SJCRH30 (cell line): ENCODE results near the gene CD59. TPM values are rescaled to one million over a fixed set of nuclear protein-coding genes. Genes with fewer than 3 reads are reported as not detected.
A peak's percentile ranks its signal among the peaks of the same experiment; 100 is the strongest.

Experiments
- DNase-seq, 2 experiments: peaks; one replicate each; pipeline ENCODE4 v3.0.0-alpha.2; 2015 to 2020
- H3K27ac ChIP-seq: fragments of 250-450 bp; sonication (Bioruptor Pico); 2 replicates; pipeline ENCODE4 v1.5.1; 2020; ENCODE audit warnings: mild to moderate bottlenecking, moderate library complexity
- H3K27me3 ChIP-seq: fragments of 250-450 bp; sonication (Bioruptor Pico); 2 replicates; pipeline ENCODE4 v1.5.1; 2020; ENCODE audit warnings: mild to moderate bottlenecking, moderate library complexity
- H3K36me3 ChIP-seq: fragments of 250-450 bp; sonication (Bioruptor Pico); 2 replicates; pipeline ENCODE4 v1.5.1; 2020; ENCODE audit warnings: mild to moderate bottlenecking, moderate library complexity
- H3K4me1 ChIP-seq: fragments of 250-450 bp; sonication (Bioruptor Pico); 2 replicates; pipeline ENCODE4 v1.5.1; 2020; ENCODE audit warnings: mild to moderate bottlenecking, moderate library complexity
- H3K4me3 ChIP-seq: fragments of 250-450 bp; sonication (Bioruptor Pico); 2 replicates; pipeline ENCODE4 v1.5.1; 2020; ENCODE audit warnings: mild to moderate bottlenecking, moderate library complexity
- H3K9me3 ChIP-seq: fragments of 250-450 bp; sonication (Bioruptor Pico); replicated peaks from 2 replicates; pipeline ENCODE4 v1.5.1; 2020; ENCODE audit warnings: mild to moderate bottlenecking, moderate library complexity
- total RNA-seq: library from RNA; depleted of rRNA; stranded (reverse); fragments of >200 nt; shearing (Covaris generic); gene quantifications from 2 replicates; pipeline ENCODE4 v1.2.3, GENCODE V29; 2014

CD59 gene
- total RNA-seq, 1 experiment from 2014 or later: 97.3 TPM

DNA sequence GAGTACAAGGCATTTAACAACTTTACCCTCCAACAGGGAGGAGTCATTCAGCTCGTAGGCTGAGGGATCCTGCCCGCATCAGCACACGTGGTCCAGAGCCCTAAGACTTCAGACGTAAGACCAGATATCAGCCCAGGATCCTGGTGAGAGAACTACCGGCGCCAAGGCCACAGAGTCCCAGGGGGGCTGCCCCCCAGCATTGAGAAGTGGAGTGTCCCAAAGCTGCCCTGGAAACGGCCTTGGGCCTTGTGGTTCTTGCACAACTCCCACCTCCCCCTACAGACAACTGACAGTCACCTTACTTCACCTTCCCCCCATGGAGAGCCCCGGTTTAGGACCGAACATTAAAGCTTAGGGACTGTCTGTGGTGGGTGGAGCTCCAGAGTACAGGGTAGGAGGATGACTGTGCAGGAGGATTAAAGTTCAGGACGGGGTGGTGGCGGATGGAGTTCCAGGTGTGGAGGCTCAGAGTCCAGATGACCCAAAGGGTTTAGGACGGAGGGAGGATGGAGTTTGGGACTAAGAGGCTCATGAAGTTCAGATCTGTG is 36.6 kb downstream of the CD59 start:
- Histone ChIP-seq H3K9me3 (no peaks in the 10 kb centered on the region), H3K36me3 (no peaks in the 10 kb centered on the region), H3K4me1 (peaks cover 19% of the 10 kb centered on the region), H3K27ac (peak overlapping the region; percentile 53; the same call in 1 of the 2 replicates), H3K4me3 (peak overlapping the region; percentile 63), H3K27me3 (no peaks in the 10 kb centered on the region)
- no peak for DNase-seq

DNA sequence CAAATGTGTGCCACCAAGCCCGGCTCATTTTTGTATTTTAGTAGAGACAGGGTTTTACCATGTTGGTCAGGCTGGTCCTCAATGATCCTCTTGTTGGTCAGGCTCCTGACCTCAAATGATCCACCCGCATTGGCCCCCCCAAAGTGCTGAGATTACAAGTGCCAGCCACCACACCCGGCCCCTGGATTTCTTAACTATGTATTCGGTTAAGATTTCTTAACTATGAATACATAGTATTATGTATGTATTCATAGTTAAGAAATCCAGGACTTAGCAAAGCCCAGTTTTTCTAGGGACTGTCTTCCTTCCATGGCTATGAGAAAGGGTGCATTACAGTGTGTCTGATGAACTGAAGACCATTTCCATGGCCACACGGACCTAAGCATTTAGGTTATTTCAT is 37.3 kb downstream of the CD59 start:
- H3K36me3 ChIP-seq: no peaks in the 10 kb centered on the region
- no peak overlapping the region for H3K27ac ChIP-seq
- DNase-seq: no peak
- no peaks in the 10 kb centered on the region for H3K27me3 ChIP-seq
- no peaks in the 10 kb centered on the region for H3K9me3 ChIP-seq
- no peak overlapping the region for H3K4me3 ChIP-seq
- peaks cover 19% of the 10 kb centered on the region for H3K4me1 ChIP-seq

DNA sequence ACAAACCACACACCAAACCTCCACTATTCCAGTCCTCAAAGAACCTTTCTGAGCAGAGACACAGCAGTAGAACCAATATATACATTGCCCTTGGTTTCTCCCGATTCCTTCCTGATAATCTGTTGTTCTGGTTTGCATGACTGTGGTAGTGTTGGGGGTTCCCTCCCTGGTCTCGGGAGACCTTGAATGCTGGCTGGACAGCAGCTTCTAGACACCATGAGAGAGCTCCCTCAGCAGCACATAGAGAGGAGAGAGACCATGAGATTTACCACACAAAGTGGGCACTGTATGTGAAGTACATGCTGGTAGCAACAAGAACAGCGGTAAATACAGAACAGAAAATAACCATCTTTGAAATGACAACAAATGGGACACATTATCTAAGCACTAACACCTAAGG is 38.2 kb downstream of the CD59 start:
- H3K4me1 ChIP-seq: peaks cover 22% of the 10 kb centered on the region
- no peaks in the 10 kb centered on the region for H3K27me3 ChIP-seq
- no peaks in the 10 kb centered on the region for H3K36me3 ChIP-seq
- H3K9me3 ChIP-seq: no peaks in the 10 kb centered on the region
- DNase-seq: no peak
- H3K27ac ChIP-seq: no peak overlapping the region
- no peak overlapping the region for H3K4me3 ChIP-seq

DNA sequence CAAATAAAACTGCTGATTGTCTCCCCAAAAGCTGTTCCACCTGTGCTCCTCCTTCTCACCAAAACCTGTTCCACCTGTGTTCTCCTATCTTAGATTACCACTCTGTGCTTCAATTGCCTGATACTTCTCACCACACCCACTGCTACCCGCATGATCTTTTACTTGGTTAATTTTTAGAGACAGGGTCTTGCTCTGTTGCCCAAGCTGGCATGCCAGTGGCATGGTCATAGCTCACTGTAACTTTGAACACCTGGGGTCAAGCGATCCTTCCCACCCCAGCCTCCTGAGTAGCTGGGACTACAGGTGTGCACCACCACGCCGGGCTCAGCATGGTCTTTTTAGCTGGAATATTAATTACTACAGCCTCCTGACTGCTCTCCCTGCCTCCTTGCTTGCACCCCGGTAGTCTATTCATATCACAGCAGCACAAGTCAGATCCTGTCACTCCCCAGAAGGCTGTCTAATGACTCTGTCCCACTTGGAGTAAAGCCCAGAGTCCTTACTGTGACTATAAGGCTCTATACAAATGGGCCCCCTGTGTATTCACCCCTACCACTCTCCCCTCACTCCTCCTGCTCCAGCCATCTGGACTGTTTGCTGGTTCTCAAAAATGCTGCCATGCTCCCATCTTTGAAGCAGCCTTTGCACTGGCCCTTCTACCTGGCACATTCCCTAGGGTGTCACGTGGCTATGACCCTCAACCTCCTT is 39.1 kb downstream of the CD59 start:
- Histone ChIP-seq H3K36me3 (no peaks in the 10 kb centered on the region), H3K27ac (no peak overlapping the region), H3K27me3 (no peaks in the 10 kb centered on the region), H3K4me1 (peaks cover 19% of the 10 kb centered on the region), H3K9me3 (no peaks in the 10 kb centered on the region), H3K4me3 (no peak overlapping the region)
- no peak for DNase-seq

DNA sequence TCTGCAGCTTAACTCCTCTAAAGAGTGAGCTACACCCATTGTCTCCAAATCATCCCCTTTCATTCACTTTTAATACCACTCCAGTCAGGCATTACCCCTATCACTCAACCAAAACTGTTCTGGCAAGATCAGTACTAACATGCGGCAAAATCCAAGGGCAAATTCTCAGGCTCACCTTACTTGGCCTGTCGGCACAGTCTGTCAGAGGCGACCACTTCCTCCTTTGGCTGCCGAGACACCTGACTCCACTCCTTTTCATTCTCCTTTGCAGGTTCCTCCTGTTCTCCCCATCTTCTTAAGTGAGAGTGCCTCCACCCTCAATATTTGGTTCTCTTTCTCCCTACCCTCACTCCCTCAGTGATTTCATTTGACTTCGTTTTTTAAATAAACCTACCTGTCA is 39.8 kb downstream of the CD59 start:
- H3K4me3 ChIP-seq: no peak overlapping the region
- H3K9me3 ChIP-seq: no peaks in the 10 kb centered on the region
- no peaks in the 10 kb centered on the region for H3K36me3 ChIP-seq
- H3K27me3 ChIP-seq: no peaks in the 10 kb centered on the region
- no peak for DNase-seq
- peaks cover 21% of the 10 kb centered on the region for H3K4me1 ChIP-seq
- no peak overlapping the region for H3K27ac ChIP-seq

DNA sequence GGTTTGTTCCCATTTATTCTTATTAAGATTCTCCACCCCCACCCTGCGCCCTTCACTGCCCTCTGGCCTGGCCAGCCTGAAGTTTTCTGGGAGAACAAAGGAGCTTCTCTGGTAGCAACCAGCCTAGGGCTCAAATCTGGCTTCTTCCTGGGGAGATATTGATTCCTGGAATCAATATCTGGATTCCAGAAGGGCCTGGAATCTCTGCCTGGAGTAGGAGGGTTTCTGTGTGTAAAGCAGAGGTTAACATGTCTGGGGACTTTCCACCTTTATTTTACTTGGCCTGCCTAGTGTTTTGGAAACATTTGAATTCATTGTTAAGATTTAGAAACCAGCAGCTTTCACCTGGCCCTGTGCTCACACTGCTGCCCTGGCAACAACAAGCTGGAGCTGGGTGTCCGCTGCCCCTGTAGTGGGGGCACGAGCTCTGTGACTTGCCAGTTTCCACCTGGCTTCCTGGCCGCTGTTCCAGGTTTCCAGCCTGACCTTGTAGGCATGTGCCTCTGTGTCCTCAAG is 41.1 kb downstream of the CD59 start:
- peaks cover 34% of the 10 kb centered on the region for H3K4me1 ChIP-seq
- H3K9me3 ChIP-seq: no peaks in the 10 kb centered on the region
- DNase-seq: no peak
- no peaks in the 10 kb centered on the region for H3K36me3 ChIP-seq
- H3K27me3 ChIP-seq: no peaks in the 10 kb centered on the region
- H3K27ac ChIP-seq: no peak overlapping the region
- H3K4me3 ChIP-seq: no peak overlapping the region

DNA sequence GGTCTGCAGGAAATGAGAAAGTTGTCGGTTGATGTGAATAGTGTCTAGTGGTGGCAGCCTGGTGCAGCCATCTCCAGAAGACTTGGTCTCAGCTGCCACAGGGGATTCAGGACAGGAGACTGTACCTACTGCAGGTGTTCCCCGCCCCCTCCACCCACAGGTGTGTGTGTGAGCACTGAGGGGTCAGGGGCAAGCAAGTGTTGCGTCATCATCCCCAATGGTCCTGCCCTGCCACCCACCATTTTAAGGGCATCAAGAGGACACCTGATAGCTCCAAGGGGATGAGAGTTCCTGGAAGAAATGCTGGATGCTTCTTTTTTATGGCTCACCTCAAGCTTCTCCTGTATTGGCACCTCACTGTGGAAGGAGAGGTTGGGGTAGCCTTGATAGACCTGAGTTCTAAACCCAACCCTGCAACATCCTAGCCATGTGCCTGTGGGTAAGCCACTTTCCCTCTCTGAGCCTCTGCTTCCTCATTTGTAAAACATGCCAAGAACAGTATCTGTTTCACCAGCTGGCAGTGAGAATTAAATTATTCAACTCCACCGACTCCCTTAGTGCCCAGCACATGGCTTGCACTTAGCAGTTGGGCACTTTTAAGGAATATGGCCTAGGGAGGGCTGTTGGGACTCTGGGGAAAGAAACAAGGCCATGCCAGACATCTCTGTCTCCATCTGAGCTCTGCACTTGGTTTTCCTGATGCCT is 41.7 kb downstream of the CD59 start:
- Histone ChIP-seq H3K4me3 (no peak overlapping the region), H3K36me3 (no peaks in the 10 kb centered on the region), H3K27me3 (no peaks in the 10 kb centered on the region), H3K27ac (no peak overlapping the region), H3K9me3 (no peaks in the 10 kb centered on the region), H3K4me1 (peaks cover 32% of the 10 kb centered on the region)
- no peak for DNase-seq

DNA sequence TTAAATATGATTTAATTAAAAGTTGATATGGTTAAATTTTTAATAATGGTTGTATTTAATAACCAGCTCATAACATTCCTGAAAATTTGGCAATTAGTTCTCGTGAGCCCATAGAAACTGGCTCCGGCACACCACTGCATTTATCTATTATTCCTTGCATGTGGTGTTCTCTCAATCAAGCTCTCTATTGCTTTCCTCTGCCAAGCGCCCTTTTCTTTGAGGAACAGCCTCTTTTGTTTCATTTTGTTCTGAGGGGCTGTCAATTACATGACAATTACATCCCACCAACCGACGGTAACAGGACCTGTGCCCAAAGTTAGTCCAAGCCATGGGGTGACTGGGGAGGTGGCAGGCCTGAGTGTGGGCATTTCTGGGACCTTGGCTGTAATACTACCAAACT is 43.7 kb downstream of the CD59 start:
- DNase-seq: no peak
- no peaks in the 10 kb centered on the region for H3K36me3 ChIP-seq
- H3K9me3 ChIP-seq: no peaks in the 10 kb centered on the region
- H3K4me1 ChIP-seq: peaks cover 29% of the 10 kb centered on the region
- H3K4me3 ChIP-seq: peak overlapping the region; percentile 47
- peak overlapping the region; percentile 85 for H3K27ac ChIP-seq
- H3K27me3 ChIP-seq: no peaks in the 10 kb centered on the region

DNA sequence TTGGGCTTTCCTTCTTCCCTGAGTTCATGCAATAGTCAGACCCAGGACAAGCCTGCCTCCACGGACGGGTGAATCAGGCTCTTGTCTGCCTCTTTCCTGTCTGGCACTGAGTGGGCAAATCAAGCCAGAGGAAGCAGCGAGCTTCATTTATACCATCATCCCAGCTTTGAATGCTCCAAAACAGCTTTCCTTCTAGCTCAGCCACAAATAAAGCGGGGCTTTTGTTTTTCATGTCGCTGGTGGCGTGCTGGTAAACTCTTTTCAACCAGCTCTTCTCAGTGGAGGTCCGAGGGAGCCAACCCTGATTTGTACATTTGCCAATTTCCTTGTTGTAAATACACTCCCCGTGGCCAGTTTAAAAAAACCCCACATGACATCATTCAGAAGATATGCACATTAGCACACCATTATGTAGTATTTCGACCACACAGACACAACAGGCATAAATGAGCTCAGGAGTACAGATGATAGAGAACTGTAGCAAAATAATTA is 44.2 kb downstream of the CD59 start:
- Histone ChIP-seq H3K27me3 (no peaks in the 10 kb centered on the region), H3K4me1 (peaks cover 29% of the 10 kb centered on the region), H3K36me3 (no peaks in the 10 kb centered on the region), H3K4me3 (peak overlapping the region; percentile 47), H3K27ac (peak overlapping the region; percentile 85), H3K9me3 (no peaks in the 10 kb centered on the region)
- DNase-seq: peak; percentile 81 to 90

DNA sequence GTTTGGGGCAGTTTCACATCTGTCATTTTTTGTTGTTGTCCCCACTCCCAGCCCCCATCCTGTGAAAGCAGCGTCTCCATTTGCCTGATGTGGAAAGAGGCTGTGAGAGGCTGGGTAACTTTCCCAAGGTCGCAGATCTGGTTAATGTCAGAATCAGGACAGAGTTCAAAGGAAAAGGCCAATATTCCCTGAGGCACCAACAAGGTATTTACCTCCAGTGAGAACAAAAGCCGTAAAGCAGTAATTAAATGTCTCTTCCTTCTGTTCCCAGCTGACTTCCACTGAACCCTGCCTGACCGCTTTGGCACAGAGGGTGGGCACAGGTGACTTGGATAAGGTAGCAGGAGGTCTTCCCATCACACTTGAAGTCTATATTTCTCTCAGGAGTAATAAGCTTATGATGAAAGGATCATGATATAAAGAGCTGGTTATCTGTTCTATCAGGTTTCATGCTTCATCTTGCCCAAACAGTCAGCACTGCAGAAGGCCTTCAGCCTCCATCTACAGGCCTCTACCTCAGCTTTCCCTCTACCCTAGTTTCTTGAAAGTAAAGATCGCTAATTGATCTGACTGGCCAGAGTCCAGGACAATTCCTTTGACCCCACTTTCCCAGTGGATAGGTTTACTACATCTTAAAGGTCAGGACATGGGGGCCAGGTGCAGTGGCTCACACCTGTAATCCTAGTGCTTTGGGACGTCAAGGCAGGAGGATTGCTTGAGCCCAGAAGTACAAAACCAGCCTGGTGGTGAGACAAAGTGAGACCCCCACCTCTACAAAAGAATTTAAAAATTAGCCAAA is 45.0 kb downstream of the CD59 start:
- H3K27ac ChIP-seq: peak overlapping the region; percentile 85
- DNase-seq: no peak
- H3K27me3 ChIP-seq: no peaks in the 10 kb centered on the region
- no peak overlapping the region for H3K4me3 ChIP-seq
- peaks cover 29% of the 10 kb centered on the region for H3K4me1 ChIP-seq
- H3K36me3 ChIP-seq: no peaks in the 10 kb centered on the region
- no peaks in the 10 kb centered on the region for H3K9me3 ChIP-seq

DNA sequence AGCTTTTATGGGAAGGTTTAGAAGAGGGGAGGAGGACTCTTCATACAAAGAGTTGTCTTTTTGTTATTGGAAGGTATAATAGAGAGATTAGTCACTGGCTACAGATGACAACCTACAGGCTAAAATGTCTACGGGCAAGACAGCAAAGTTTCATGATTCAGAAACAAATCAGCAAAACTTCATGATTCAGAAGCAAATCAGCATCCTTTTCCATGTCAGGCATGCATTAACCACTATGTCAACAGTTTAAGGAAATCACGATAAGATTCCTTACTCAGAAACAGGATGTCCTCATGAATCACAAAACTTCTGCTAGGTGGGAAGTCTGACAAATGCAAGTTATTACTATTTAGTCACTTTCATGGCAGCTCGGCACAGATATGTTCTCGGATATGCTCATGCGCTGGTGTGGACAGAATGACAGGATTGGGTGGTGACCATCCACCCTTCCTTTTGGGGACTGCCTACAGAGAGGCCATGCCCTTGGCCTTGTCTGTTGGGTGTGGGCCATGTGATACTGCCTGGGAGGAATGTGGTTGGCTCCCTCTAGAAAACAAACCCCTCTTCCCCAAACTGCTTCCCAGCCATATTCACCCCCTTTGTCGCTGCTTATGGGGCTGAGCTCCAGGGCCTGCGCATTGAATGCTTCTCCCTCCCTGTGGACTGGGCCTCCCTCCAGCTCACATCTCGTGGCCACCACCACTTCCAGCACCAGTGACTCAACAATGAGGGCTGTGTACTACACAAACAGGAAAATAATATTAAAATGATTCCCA is 45.7 kb downstream of the CD59 start:
- DNase-seq: no peak
- Histone ChIP-seq H3K4me1 (peaks cover 29% of the 10 kb centered on the region), H3K27ac (no peak overlapping the region; the same call in 1 of the 2 replicates), H3K36me3 (no peaks in the 10 kb centered on the region), H3K9me3 (no peaks in the 10 kb centered on the region), H3K4me3 (no peak overlapping the region), H3K27me3 (no peaks in the 10 kb centered on the region)

DNA sequence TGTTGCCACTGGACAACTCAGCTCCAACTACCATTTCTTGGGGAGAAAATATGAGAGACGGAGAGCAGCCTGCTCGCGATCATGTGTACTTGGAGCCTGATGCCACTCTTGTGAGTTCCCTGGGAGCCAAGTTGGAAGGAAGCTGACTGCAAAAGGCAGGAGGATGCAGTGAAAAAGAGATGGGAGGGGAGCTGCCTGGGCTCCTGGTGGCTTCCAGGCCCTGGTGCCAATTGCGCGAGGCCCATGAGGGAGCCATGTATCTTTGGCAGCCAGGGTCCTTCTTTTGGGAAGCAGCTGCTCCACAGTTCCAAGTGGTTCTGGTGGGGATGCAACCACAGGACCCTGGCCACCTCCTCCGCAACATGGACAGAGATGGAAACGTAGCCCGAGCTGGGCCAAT is 46.7 kb downstream of the CD59 start:
- no peak overlapping the region for H3K27ac ChIP-seq
- H3K36me3 ChIP-seq: no peaks in the 10 kb centered on the region
- H3K4me1 ChIP-seq: peaks cover 29% of the 10 kb centered on the region
- no peak overlapping the region for H3K4me3 ChIP-seq
- DNase-seq: no peak
- H3K9me3 ChIP-seq: no peaks in the 10 kb centered on the region
- H3K27me3 ChIP-seq: no peaks in the 10 kb centered on the region

DNA sequence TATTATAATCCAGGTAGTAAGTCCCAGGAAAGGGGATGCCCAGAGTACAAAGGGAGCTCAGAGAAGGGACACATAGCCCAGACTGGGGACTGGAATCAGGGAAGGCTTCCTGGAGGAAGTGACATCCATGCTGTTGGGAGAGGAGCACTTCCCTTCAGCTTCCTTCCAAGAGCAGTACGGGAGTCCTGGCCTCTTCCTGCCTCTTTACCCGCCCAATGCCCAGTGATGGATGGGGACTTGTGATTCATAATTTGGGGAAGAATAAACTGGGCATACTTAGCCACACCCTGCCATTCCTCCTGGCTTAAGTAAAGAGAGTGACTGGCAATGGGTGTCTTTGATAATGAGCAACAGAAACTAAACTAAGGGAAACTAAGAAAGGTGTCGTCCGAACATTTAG is 47.1 kb downstream of the CD59 start:
- no peaks in the 10 kb centered on the region for H3K9me3 ChIP-seq
- H3K4me3 ChIP-seq: no peak overlapping the region
- no peaks in the 10 kb centered on the region for H3K36me3 ChIP-seq
- peaks cover 29% of the 10 kb centered on the region for H3K4me1 ChIP-seq
- no peak overlapping the region for H3K27ac ChIP-seq
- no peaks in the 10 kb centered on the region for H3K27me3 ChIP-seq
- DNase-seq: no peak
